ENCODE data around the gene SLCO3A1. TPM values are rescaled to one million over a fixed set of nuclear protein-coding genes. Genes with fewer than 3 reads are reported as not detected.

The SLCO3A1 gene
- polyA plus RNA-seq, 4 donors, result 9.2 to 15.9 (median 12.1) TPM

DNA sequence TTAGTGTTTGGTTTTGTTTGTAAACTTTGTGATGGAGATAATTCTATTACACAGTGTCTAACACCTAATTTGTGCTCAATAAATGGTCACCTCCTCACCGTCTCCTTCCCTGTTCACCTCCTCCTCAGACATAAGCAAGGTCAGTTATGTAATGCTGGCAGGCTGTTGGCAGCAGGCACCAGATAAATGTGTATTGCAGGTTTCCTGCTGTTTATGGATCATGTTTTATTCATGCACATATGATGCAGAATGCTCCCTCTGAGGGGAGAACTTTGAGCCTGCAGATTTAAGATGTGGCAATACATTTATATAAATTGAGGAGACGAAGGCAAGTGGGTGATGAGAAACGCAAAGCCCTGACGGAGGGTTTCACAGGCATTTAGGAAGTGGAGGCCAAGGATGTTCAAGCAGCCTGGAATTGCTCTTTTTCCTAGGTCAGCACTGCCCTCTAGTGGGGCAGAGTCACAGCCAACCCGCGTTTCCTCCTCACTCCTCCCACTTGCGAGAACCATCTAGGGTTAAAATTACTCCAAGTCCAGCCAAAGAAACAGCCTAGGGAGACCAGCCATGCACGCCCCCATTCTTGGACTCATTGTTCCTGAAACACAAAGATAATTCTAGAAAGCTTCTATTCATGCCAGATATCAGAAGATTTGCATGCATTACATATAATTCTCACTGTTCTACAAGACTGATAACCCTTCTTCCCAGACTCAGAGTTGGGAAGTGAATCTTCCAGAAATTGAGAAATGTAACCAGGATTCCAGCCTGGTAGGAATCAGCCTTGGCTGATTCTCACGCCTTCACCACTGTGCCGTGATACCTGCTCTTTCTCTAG lies 228.7 kb downstream of the SLCO3A1 start:
- DNase-seq (ENCODE audit: low read depth in 4 of 4, low spot score in 3 of 4), result peak; percentile 63 to 66 (median 64)

DNA sequence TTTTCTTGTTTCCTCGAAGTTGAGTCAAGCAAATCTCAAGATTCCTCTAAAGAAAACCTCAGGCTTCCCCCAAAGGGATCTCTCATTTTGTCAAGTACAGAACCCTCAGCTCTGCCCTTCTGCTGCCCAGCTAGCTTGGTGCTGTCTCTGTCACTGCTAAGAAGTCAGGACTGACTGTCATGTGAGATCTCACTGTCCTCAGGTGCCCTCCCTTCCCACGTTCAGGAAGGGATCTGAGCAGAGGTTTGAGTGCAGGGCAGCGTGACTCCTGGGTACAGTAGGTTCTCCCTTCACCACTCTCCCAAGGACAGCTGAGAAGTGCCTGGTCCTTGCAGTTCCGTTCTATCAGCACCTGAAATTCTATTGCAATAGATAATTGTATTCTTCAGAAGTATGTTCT lies 229.7 kb downstream of the SLCO3A1 start:
- DNase-seq (ENCODE audit: low read depth in 4 of 4, low spot score in 3 of 4), result no peak

DNA sequence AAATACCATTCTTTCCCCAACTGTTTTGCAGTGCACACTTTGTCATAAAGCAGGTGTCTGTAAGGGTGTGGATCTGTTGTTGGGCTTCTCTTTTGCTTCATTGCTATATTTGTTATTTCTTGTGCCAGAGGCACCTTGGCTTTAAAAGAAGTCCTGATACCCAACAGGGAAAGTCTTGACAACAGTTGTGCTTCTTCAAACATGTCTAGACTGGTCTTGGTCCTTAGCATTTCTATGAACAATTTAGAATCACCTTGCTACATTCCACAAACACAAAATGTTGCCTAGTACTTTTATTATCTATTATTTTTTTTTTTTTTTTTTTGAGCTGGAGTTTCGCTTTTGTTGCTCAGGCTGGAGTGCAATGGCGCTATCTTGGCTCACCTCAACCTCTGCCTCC lies 233.7 kb downstream of the SLCO3A1 start:
- DNase-seq (ENCODE audit: low read depth in 4 of 4, low spot score in 3 of 4), result no peak

DNA sequence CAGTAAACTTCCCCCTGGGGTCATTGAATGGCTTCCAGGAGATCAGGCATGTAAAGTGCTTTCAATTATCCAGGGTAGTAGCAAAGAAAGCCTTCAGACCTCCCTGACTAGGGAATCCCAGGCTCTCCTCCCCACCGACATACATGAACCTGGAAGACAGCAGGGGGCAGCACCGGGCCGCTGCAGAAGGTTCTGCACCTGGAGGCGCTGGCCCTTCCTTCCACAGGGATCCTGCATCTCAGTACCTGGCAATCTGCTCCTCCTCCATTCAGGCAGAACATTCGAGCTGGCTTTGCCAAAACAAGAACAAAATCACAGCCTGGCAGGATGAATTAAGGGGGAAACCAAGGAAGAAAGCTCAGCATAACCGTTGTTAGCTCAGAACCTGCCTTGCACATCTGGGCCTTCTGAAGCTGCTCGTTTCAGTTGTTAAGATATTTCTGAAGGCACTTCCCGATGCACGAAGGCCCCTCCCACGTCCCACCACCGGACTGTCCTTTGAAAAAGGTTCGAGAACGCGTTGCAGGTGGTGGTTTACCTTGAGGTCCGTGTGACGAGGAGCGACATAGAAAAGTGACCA lies 237.7 kb downstream of the SLCO3A1 start:
- DNase-seq (ENCODE audit: low read depth in 4 of 4, low spot score in 3 of 4), result peak in 1 of 4 donors; percentile 32

DNA sequence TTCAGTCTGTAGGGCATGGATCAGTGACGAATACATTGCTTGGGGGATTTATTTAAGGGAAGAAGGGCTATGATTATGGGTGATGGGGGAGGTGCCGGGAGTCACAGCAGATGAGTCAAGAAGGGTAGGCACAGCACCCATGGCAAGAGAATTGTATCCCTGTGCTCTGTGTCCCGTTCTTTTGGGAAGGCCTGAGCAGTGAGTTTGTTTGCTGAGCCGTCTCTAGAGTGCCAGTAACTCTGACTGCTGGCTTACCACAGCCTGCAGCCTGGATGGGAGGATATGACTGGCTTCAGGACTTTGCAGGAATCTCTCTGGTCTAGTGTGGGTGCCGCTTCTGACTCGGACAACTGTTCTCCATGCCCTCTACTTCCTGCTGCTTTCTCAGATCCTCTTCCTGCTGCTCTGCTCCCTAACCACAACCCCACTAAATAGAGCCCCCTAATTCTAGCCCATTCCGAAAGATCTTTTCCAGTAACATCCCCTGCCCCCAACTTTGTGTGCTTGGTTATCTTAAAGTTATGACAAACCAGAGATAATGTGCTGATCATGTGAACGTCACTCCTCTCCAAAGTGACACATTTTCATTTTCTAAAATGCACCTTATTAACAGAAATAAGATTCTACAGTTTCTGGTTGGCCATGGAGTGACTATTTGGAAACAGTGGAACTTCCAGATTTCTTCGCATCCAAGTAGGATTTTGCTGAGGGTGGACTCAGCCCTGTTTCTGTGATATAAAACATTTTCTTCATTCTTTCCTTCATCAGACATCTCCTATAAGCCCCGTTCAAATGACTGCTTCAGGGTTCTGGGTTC lies 239.0 kb downstream of the SLCO3A1 start:
- DNase-seq (ENCODE audit: low read depth in 4 of 4, low spot score in 3 of 4), result no peak

DNA sequence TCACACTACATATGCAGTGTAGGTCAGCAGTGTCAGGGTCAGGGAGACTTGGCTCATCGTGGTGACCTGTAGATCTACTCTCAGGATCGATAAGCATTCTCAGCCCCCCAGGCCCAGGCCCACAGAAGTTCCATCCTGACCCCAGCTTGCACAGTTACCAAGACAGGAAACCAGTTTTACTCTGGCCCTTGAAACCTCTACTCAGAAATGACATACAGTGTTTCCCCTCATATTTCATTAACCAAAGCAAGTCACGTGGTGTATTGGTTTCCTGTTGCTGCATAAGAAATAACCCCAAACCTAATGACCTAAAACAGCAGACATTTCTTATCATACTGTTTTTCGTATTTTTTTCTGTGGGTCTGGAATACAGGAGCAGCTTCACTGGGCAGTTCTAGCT lies 242.2 kb downstream of the SLCO3A1 start:
- no peak for DNase-seq (ENCODE audit: low read depth in 4 of 4, low spot score in 3 of 4)

GRCh38 chr15:92097474-92098178 lies 244.1 kb downstream of the SLCO3A1 start:
- DNase-seq (ENCODE audit: low read depth in 4 of 4, low spot score in 3 of 4), result peak in 3 of 4 donors; percentile 46 to 54 (median 54)

DNA sequence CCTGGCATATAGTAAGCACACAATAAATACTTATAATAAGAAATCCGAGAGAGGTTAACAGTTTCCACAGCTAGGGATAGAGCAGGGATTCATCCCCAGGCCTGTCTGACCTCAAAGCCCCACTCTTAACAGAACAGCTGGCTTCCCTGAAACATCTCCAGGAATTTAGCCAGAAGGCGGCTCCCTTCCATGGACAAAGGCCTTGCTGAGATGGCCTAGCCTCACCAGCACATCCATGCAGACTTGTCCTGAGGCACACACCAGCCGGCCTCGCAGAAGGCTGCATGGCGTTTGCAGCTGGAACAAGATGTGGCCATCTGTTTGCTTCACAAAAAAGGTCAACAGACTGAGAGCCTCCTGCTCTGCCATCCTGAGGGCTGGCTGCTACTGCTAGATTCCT lies 245.4 kb downstream of the SLCO3A1 start:
- no peak for DNase-seq (ENCODE audit: low read depth in 4 of 4, low spot score in 3 of 4)

- DNase-seq (ENCODE audit: low read depth in 4 of 4, low spot score in 3 of 4), result no peak
Observed at GRCh38 chr15:92100301-92100700, 246.8 kb downstream of the SLCO3A1 start.

DNA sequence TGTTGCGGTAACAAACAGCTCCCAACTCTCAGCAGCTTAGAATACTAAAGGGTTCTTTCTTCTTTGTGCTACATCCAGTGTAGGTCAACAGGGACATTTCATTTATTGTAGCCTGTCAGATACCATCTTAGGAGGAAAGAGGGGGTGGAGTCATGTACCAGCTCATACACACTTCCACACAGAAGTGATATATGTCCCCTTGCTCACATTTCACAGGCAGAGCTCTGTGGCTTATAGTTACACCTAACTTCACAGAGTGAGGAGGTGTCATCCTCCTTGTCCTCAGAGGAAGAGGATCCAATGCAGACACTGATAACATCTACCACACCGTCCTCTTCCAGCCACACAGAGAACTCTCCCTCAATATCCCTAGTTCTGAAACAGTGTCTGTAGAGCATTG lies 247.2 kb downstream of the SLCO3A1 start:
- no peak for DNase-seq (ENCODE audit: low read depth in 4 of 4, low spot score in 3 of 4)

DNA sequence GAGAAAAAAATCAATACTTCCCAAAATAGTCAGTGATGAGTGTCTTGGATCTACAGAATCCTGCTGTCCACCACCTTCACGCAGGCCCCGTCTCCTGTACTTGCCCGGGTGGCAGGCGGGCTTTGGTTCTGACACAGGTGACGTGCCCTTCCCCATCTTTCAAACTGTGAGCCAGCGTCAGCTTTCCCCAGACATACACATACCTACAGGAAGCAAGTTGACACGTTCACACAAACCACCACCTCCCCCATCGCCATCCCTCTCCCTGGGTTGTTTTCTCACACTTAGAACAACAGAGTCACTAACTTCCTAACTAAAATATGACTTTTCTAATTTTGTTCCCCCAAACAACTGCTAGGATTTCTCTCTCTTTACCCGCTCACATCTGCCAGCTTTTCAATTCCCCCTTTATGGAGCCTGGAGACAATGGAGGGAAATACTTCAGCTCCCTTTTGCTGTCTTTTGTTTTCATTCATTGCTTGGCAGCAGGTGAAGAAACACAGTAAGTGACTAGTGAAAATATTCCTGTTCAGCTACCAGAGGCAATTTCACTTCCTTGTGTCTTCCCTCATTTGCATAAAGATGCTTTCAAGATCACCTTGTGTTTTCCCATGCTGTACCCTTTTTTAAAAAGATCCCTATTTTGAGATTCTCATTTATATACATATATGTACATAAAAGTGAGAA lies 248.3 kb downstream of the SLCO3A1 start:
- no peak for DNase-seq (ENCODE audit: low read depth in 4 of 4, low spot score in 3 of 4)

- DNase-seq (ENCODE audit: low read depth in 4 of 4, low spot score in 3 of 4), result no peak
Observed at GRCh38 chr15:92102395-92102755, 248.9 kb downstream of the SLCO3A1 start.

- no peak for DNase-seq (ENCODE audit: low read depth in 4 of 4, low spot score in 3 of 4)
Observed at GRCh38 chr15:92104072-92104471, 250.6 kb downstream of the SLCO3A1 start.

DNA sequence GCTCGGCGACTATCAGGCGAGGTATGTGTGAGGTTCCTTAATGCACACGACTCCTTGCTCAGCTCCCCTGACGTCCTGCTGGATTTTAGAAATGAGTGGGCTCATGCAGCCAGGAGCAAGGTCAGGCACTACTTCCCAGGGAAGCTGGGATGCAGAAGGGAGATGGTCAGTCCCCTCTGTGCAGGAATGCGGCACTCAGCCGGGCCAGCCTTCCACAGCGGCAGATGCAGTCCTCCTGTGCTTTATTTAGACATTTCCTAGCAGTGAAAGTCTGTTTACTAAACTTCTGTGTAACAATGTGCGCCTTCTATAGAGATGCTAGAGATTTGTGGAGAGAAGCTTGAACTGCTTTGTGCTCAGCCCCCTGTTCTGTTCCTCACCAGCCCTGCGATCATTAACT lies 252.1 kb downstream of the SLCO3A1 start:
- DNase-seq (ENCODE audit: low read depth in 4 of 4, low spot score in 3 of 4), result no peak

DNA sequence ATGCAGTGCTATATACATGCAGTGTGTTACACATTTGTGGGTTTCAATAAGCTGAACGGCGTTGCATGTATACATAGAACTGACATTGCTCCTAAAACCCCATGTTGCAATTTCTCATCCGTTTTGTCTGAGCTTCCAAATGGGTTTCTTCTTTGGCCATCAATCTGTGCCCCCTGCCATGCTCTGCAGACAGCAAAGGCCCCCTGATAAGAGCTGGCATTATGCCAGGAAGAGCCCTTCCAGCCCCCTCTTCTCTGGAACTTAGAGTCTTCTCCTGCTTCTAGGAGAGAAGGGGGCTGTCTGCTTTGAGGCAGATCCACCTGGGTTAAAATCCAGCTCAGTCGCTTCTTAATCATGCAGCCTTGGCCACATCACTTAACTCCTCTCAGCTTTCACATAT lies 254.0 kb downstream of the SLCO3A1 start:
- DNase-seq (ENCODE audit: low read depth in 4 of 4, low spot score in 3 of 4), result no peak

DNA sequence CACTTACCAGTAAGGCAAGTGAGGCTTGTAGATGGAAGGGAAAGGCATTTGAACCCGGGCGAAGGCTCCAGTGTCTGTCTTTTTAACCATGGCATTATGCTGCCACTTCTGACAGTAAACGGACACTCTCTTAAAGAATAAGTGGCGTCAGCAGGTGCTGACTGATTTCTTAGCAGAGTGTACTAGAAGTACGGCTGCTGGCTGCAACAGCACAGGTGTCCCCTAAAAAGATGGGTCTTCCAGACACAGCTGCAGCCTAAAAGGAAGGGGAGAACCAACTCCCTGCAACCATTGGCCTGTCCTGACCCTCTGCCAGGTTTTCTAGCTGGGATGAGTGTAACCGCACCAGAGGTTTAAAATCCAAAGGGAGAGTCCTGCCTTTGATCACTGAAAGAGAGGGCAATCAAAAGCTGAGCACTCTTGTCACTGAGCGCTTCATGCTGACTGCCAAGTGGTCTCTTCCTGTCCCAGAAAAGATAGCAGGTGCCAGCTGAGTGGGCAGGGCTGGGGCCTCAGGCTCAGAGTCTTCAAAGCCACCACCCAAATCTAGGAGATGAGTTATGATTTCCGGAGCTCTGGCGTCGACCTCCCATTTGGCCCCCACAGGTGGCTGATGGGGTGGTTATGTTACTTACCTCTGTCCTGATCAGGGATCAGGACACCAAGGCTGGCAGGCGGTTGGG lies 255.8 kb downstream of the SLCO3A1 start:
- DNase-seq (ENCODE audit: low read depth in 4 of 4, low spot score in 3 of 4), result no peak

- no peak for DNase-seq (ENCODE audit: low read depth in 4 of 4, low spot score in 3 of 4)
Observed at GRCh38 chr15:92111291-92111690, 257.8 kb downstream of the SLCO3A1 start.

- DNase-seq (ENCODE audit: low read depth in 4 of 4, low spot score in 3 of 4), result no peak
Observed at GRCh38 chr15:92111751-92112150, 258.2 kb downstream of the SLCO3A1 start.

- DNase-seq (ENCODE audit: low read depth in 4 of 4, low spot score in 3 of 4), result no peak
Observed at GRCh38 chr15:92112180-92112579, 258.7 kb downstream of the SLCO3A1 start.

DNA sequence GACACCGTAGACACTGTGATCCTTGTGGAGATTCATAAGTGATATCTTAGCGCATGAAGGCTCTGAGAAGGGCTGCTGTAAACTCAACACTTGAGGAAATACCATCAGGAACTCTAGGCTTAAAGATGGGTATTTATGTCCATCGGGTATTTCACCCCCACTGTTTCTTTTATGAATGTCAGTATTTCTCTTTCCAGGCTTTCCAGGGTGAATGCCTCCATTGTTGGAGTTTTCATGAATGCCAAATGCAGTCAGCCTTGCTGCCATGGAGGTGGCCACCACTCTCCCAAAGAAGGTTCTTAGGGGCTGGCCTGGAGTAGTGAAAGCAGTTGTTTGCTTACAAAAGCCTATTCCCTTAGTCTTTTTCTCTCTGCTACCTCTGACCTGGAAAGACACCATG lies 259.2 kb downstream of the SLCO3A1 start:
- DNase-seq (ENCODE audit: low read depth in 4 of 4, low spot score in 3 of 4), result no peak

Measured in right renal pelvis (tissue), 4 donors.